NCI-H2107 treated with DMSO at 0.1 percent for 48 hours (cell line): ENCODE data around the gene RAMP1.

ENCODE experiments used
- DNase-seq: peaks from one replicate; lab custom pipeline; 2025; ENCODE audit not compliant: unreplicated experiment; lab: John Stamatoyannopoulos, UW

RAMP1 gene

GRCh38 chr2:237894396-237894979, 35.1 kb downstream of the RAMP1 start:
- DNase-seq = no peak

GRCh38 chr2:237894986-237895543, 35.6 kb downstream of the RAMP1 start:
- no peak for DNase-seq

GRCh38 chr2:237895544-237896506, 36.4 kb downstream of the RAMP1 start:
- peak; percentile 66 for DNase-seq

GRCh38 chr2:237896507-237896892, 37.1 kb downstream of the RAMP1 start:
- no peak for DNase-seq

GRCh38 chr2:237896956-237897355, 37.5 kb downstream of the RAMP1 start:
- no peak for DNase-seq

GRCh38 chr2:237898057-237898414, 38.6 kb downstream of the RAMP1 start:
- no peak for DNase-seq

- no peak for DNase-seq
These were observed 41.7 kb downstream of the RAMP1 start for GRCh38 chr2:237900891-237901831.

GRCh38 chr2:237901932-237902850, 42.8 kb downstream of the RAMP1 start:
- no peak for DNase-seq

GRCh38 chr2:237904831-237905599, 45.6 kb downstream of the RAMP1 start:
- DNase-seq = no peak

GRCh38 chr2:237907144-237907543, 47.7 kb downstream of the RAMP1 start:
- DNase-seq = no peak

GRCh38 chr2:237909075-237909695, 49.8 kb downstream of the RAMP1 start:
- DNase-seq = no peak

- DNase-seq = no peak
These were observed 50.5 kb downstream of the RAMP1 start for GRCh38 chr2:237909801-237910475.

- DNase-seq = no peak
These were observed 51.3 kb downstream of the RAMP1 start for GRCh38 chr2:237910576-237911362.

- DNase-seq = no peak
These were observed 52.1 kb downstream of the RAMP1 start for GRCh38 chr2:237911363-237912017.

GRCh38 chr2:237912271-237913192, 53.1 kb downstream of the RAMP1 start:
- no peak for DNase-seq
